ENCODE measurements around the gene LIX1.

DNA sequence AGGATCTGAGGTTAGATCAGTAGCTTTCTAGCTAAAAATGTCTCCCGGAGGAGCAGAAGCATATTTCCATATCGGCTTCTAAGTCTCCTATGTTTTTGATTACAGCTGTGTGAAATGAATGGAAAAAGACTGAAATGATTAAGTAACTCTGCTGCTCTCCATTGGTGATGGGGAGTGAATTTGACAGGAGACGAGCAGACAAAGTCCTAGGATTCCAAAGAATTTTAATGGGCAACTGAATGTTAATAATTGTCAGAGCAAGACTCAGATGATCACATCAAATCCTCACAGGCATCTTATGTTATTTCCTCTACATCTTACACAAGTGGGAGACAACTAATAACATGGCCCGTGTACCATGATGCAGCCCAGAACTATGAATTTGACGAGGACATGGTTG is 66.8 kb downstream of the LIX1 start:
- TF ChIP-seq, protein P1, sequence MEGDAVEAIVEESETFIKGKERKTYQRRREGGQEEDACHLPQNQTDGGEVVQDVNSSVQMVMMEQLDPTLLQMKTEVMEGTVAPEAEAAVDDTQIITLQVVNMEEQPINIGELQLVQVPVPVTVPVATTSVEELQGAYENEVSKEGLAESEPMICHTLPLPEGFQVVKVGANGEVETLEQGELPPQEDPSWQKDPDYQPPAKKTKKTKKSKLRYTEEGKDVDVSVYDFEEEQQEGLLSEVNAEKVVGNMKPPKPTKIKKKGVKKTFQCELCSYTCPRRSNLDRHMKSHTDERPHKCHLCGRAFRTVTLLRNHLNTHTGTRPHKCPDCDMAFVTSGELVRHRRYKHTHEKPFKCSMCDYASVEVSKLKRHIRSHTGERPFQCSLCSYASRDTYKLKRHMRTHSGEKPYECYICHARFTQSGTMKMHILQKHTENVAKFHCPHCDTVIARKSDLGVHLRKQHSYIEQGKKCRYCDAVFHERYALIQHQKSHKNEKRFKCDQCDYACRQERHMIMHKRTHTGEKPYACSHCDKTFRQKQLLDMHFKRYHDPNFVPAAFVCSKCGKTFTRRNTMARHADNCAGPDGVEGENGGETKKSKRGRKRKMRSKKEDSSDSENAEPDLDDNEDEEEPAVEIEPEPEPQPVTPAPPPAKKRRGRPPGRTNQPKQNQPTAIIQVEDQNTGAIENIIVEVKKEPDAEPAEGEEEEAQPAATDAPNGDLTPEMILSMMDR (IDR thresholded peaks at IDR 0.05; ENCODE audit: poor library complexity, severe bottlenecking), result no peak
- TF ChIP-seq EP300 (conservative IDR thresholded peaks at IDR 0.05; ENCODE audit: poor library complexity, severe bottlenecking) (no peak), EZH2 (IDR thresholded peaks at IDR 0.05; ENCODE audit: borderline replicate concordance, insufficient read depth, low read length, poor library complexity, severe bottlenecking) (no peak), RAD21 (conservative IDR thresholded peaks at IDR 0.05) (no peak), SMC3 (conservative IDR thresholded peaks at IDR 0.05; ENCODE audit: poor library complexity) (no peak)

Measured in neural cell (in vitro differentiated cells).